PC-3 (cell line): Measurements from ENCODE around the gene MAP7.

Experiments used
- CTCF ChIP-seq: fragments of 300-600 bp; sonication (generic); conservative IDR thresholded peaks from 2 replicates; pipeline ENCODE4 v1.5.1; 2017; ENCODE audit warnings: antibody characterized with exemption, low read depth, mild to moderate bottlenecking, low read length
- EZH2 ChIP-seq: fragments of 300-600 bp; sonication (generic); IDR thresholded peaks from one replicate; pipeline ENCODE4 v1.6.1; 2017; ENCODE audit warnings: antibody characterized with exemption, mild to moderate bottlenecking, low read length; ENCODE audit not compliant: unreplicated experiment

DNA sequence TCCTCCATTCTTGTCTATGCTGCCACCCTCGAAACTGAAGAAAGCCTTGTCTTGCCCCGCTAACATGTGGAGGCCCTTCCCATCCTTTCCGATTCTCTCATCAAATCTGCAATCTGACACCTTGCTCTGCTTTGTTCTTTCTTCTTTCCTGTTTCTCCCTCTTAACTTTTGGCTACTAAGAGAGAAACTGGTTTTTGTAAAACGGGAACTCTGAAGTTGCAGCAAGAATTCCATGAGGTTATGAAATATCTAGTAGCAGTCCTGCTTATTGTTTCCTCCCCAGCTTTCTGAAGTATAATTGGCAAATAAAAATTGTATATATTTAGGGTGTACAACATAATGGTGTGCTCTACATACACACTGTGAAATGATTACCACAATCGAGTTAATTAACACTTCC is 80.2 kb downstream of the MAP7 start:
- TF ChIP-seq CTCF (no peak), EZH2 (no peak)
